HG03045 (cell line): ENCODE results near the gene GAB2.
"Not testable (repeated sequence)": the region's sequence is repeated elsewhere in the genome, so short reads cannot be mapped to it uniquely, and the experiment has no call there.

ENCODE experiments used
- ATAC-seq: cut with Tn5 transposase; IDR thresholded peaks from one replicate; pipeline ENCODE4 v1.9.1; 2021; ENCODE audit warnings: mild to moderate bottlenecking, moderate library complexity; ENCODE audit not compliant: unreplicated experiment

Gene GAB2

DNA sequence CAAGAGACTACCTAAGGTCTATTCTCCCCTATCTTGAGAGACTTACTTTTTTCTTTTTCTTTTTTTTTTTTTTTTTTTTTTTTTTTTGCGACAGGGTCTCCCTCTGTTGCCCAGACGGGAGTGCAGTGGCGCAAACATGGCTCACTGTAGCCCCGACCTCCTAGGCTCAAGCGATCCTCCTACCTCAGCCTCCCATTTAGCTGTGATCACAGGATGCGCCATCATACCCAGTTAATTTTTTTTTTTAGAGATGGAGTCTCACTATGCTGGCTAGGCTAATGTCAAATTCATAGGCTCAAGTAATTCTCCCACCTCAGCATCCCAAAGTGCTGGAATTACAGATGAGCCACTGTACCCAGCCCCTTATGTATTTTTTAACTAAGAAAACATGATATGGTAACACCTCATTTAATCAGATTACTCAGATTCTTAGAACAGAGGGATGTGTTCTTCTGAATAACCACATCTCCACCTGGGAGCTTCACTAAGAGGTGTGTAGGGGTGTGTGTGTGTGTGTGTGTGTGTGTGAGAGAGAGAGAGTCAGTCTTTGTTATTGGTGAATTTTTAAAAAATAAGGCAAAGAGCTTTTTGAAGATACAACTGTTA is 126.0 kb downstream of the GAB2 start:
- ATAC-seq, result no peak

GRCh38 chr11:78290293-78291176 is 127.1 kb downstream of the GAB2 start:
- no peak for ATAC-seq

GRCh38 chr11:78289552-78290292 is 127.9 kb downstream of the GAB2 start:
- no peak for ATAC-seq

DNA sequence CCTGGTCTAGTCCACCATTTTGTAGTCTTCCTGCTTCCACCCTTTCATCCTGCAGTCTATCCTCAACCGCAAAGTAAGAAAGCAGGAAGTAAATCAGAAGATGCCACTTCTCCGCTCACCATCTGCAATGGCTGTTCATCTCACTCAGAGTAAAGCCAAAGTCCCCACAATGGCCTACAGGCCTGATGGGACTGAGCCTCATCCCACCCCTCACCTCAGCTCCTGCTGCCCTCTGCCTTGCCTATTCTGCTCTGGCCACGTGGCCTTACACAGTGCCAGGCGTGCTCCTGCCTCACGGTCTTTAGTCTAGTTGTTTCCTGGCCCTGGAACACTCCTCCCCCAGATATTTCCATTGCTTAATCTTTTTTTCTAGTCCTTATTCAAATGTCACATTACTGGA is 133.4 kb downstream of the GAB2 start:
- no peak for ATAC-seq

- ATAC-seq, result no peak
Measured at GRCh38 chr11:78282821-78283220, 134.8 kb downstream of the GAB2 start.

GRCh38 chr11:78281511-78281910 is 136.1 kb downstream of the GAB2 start:
- no peak for ATAC-seq

GRCh38 chr11:78277314-78277994 is 140.2 kb downstream of the GAB2 start:
- no peak for ATAC-seq

DNA sequence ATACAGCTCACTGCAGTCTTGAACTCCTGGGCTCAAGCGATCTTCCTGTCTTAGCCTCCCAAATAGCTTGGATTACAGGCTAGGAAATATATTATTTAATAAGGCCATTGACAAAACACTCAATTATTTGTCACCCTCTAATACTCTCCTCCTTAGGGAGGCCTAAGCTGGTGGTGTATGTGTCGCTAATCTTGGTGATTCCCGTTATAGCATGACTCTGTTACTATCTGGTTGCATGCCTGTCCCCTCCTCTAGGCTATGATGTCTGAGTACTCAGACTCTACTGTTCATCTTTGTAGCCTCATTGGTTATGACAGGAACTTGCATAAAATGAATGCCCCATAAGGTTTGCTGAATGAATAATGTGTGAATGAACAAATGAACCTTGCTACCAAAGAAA is 141.3 kb downstream of the GAB2 start:
- ATAC-seq, result no peak

DNA sequence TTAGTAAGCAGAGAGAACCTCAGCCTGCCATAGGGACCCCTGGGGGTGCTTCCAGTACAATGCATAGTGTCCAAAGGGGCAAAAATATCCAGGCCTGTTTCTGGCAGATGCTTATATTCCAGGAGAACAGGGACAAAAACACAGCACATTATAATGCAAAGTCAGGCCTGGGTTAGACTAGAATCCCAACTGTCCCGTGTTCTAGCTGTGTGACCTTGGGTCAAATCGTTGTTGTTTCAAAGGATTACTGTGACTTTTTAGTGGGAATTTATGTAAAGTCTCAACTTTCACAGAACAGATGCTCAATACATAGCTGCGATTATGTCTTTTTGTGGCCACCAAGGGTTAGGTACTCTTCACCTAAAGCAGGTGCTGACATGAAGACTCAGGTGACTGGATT is 142.9 kb downstream of the GAB2 start:
- ATAC-seq, result no peak

DNA sequence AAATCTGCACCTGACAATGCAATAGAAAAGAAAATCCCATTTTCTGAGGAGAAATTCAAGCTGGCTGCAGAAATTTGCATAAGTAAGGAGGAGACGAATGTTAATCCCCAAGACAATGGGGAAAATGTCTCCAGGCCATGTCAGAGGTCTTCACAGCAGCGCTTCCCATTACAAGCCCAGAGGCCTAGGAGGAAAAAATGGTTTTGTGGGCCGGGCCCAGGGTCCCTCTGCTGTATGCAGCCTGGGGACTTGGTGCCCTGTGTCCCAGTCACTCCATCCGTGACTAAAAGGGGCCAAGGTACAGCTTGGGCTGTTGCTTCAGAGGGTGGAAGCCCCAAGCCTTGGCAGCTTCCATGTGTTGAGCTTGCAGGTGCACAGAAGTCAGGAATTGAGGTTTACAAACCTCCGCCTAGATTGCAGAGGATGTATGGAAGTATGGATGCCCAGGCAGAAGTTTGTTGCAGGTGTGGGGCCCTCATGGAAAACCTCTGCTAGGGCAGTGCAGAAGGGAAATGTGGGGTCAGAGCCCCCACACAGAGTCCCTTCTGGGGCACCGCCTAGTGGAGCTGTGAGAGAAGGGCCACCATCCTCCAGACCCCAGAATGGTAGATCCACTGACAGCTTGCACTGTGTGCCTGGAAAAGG is 144.9 kb downstream of the GAB2 start:
- ATAC-seq, result not testable (repeated sequence)

DNA sequence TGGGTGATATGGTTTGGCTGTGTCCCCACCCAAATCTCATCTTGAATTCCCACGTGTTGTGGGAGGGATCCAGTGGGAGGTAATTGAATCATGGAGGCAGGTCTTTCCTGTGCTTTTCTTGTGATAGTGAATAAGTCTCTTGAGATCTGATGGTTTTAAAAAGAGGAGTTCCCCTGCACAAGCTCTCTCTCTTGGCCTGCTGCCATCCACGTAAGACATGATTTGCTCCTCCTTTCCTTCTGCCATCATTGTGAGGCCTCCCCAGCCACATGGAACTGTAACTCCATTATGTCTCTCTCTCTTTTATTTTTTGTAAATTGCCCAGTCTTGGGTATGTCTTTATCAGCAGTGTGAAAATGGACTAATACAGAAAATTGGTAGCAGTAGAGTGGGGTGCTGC is 145.8 kb downstream of the GAB2 start:
- ATAC-seq, result not testable (repeated sequence)

- no peak for ATAC-seq
Measured at GRCh38 chr11:78270971-78271370, 146.6 kb downstream of the GAB2 start.

DNA sequence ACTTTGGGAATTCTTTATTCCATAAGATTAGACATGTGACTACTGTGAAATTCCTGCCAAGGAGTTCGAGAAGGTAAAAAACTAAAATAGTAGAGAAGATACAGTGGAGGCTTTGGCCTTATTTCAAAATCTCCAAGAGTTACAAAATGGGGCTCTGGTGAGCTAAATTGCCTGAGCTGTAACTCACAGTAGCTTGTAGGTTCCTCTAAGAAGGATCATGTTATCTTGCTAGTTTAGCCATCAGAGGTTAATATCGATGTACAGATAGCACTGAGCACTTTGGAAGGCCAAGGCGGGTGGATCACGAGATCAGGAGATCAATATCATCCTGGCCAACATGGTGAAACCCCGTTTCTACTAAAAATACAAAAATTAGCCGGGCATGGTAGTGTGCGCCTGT is 147.8 kb downstream of the GAB2 start:
- ATAC-seq, result no peak

- no peak for ATAC-seq
Measured at GRCh38 chr11:78268591-78269410, 148.8 kb downstream of the GAB2 start.

- no peak for ATAC-seq
Measured at GRCh38 chr11:78266451-78266850, 151.2 kb downstream of the GAB2 start.

GRCh38 chr11:78265326-78265725 is 152.3 kb downstream of the GAB2 start:
- ATAC-seq, result no peak

- ATAC-seq, result no peak
Measured at GRCh38 chr11:78262691-78263090, 154.9 kb downstream of the GAB2 start.

- ATAC-seq, result no peak
Measured at GRCh38 chr11:78262238-78262637, 155.4 kb downstream of the GAB2 start.

GRCh38 chr11:78261828-78262227 is 155.8 kb downstream of the GAB2 start:
- no peak for ATAC-seq

DNA sequence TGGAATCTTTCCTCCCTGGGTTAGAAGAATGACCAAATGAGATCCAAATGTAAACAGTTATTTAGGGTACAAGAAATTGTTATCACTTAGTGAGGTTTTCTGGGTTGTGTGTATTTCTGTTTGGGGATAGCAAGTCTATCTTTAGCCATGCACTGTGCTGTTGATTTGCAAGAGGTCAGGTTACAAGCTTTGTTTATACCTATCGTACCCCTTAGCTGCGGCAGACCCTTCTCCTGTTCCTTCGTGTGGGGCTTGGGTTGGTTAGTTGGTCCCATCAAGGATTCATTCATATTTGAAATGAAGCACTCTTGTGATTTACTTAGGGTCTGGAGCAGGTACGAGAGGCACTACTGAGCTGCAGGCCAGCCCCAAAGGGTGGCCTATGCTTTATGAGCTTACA is 156.3 kb downstream of the GAB2 start:
- no peak for ATAC-seq
